ENCODE data around the gene STX3.

STX3 gene

DNA sequence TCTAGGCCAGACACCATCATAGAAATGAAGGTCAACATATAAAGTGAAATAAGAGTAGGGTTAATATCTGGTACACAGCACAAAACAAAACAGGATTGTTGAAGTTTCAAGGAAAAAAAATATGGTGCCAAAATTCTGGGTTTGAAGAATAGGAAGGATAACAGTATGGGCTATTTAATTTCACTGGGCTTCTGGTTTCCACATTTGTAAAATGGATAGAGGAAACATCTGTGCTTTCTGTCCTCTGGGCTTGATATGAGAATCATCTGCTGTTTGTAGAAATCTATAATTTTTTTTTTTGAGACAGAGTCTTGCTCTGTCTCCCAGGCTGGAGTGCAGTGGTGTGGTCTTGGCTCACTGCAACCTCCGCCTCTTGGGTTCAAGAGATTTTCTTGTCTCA lies 27.8 kb upstream of the STX3 start:
- Histone ChIP-seq H3K36me3 (no peaks in the 10 kb centered on the region), H3K27me3 (no peaks in the 10 kb centered on the region), H3K4me1 (peaks cover 33% of the 10 kb centered on the region; the same call in 1 of the 2 replicates), H3K9me3 (no peaks in the 10 kb centered on the region), H3K4me2 (peak overlapping the region; percentile 49), H3K4me3 (no peak overlapping the region), H3K9ac (no peak overlapping the region), H4K20me1 (no peaks in the 10 kb centered on the region), H3K27ac (0 out of 2 replicates have a peak overlapping the region, but pooled peaks have one; percentile 7)
- TF ChIP-seq Cebpa-rat (IDR thresholded peaks at IDR 0.05): no peak

DNA sequence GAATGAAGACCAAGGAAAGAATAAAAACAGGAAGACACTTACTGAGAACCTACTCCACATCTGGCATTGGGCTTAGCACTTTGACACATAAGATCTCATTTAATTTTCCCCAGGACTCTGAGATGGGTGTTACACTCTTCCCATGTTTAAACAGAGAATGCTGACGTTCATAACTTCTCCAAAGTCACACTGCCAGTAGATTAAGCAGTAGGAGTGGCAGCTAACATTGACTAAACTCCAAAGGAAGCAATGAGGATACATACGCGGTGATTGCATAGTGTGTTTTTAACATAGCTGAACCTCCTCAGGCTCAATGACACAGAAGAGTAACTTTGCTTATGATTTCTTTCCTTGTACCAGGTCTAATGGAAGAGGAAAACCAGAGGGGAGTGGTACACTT lies 27.0 kb upstream of the STX3 start:
- H3K27ac ChIP-seq: no peak overlapping the region
- no peaks in the 10 kb centered on the region for H3K9me3 ChIP-seq
- H3K9ac ChIP-seq: no peak overlapping the region
- no peaks in the 10 kb centered on the region for H4K20me1 ChIP-seq
- peak overlapping the region; percentile 49; the same call in 1 of the 2 replicates for H3K4me2 ChIP-seq
- no peak overlapping the region for H3K4me3 ChIP-seq
- no peaks in the 10 kb centered on the region for H3K36me3 ChIP-seq
- TF ChIP-seq Cebpa-rat (IDR thresholded peaks at IDR 0.05): no peak
- no peaks in the 10 kb centered on the region for H3K27me3 ChIP-seq
- H3K4me1 ChIP-seq: peaks cover 33% of the 10 kb centered on the region; the same call in 1 of the 2 replicates

DNA sequence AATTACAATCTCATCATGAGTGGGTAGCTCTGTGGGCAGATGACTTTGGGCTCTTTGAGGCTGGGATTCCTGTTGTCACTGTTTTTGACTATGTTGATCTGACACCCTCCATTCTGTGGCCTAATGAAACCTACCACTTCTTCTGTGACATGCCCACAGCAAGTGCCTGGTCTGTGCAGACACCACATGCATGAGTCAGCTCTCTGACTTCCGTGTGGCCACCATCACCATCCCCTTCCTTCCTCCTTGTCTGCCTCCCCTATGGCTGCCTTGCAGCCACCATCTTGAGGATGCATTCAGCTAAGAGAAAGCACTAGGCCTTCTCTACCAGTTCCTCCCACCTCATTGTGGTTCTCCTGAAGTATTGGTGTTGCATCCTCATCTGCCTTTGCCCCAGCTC lies 26.3 kb upstream of the STX3 start:
- Histone ChIP-seq H3K9ac (no peak overlapping the region), H3K4me1 (peaks cover 33% of the 10 kb centered on the region; the same call in 1 of the 2 replicates), H3K27me3 (no peaks in the 10 kb centered on the region), H4K20me1 (no peaks in the 10 kb centered on the region), H3K27ac (no peak overlapping the region), H3K4me2 (peak overlapping the region; percentile 49; the same call in 1 of the 2 replicates), H3K9me3 (no peaks in the 10 kb centered on the region), H3K36me3 (no peaks in the 10 kb centered on the region), H3K4me3 (no peak overlapping the region)
- no peak for TF ChIP-seq Cebpa-rat (IDR thresholded peaks at IDR 0.05)

DNA sequence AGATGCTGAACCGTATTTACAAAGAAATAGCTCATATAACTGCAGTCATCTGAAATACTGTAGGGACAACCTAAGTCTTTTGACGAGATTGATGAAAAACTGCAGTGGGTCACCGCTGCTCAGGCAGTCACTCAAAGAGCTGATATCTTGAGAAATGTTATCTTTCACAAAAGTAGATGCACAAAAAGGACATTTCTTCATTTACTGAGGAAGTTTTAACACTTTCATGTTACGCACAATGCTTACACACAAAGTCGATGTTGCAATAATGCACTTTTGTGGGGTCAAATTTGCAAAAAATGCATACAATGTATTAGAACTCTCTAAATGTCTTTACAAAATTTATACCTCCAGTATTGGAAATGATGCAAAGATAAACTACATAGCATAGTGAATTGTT lies 25.3 kb upstream of the STX3 start:
- H3K36me3 ChIP-seq: no peaks in the 10 kb centered on the region
- H4K20me1 ChIP-seq: no peaks in the 10 kb centered on the region
- no peak; the same call in 1 of the 2 replicates for TF ChIP-seq Cebpa-rat (IDR thresholded peaks at IDR 0.05)
- peaks cover 33% of the 10 kb centered on the region; the same call in 1 of the 2 replicates for H3K4me1 ChIP-seq
- H3K9me3 ChIP-seq: no peaks in the 10 kb centered on the region
- H3K9ac ChIP-seq: no peak overlapping the region
- H3K4me3 ChIP-seq: no peak overlapping the region
- H3K4me2 ChIP-seq: no peak overlapping the region
- H3K27me3 ChIP-seq: no peaks in the 10 kb centered on the region
- no peak overlapping the region for H3K27ac ChIP-seq

DNA sequence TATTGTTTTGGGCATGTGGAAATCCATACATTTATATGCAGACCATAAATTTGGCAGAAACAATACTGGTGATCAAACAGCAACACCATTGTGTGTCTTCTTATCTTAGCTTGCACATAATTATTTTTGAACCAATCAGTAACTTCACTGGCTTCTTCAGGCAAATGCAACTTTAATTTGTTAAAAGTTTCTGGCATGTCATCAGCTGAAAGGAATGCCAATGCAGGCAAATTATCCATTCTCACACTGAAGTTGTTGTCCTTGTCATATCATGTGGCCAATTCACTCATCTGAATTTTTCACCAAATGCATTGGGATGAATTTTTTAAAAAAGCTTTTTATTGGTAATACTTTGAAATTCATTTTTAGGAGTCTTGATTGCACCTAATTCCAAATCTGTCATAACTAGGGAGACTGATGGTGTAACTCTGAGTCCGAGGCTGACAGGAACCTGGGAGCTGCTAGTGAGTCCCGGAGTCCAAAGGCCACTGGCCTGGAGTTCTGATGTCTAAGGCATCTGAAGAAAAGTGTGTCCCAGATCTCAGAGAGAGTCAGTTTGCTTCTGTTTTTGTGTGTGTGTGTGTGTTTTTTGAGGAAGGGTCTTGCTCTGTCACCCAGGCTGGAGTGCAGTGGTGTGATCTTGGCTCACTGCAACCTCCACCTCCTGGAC lies 24.1 kb upstream of the STX3 start:
- no peak overlapping the region for H3K9ac ChIP-seq

DNA sequence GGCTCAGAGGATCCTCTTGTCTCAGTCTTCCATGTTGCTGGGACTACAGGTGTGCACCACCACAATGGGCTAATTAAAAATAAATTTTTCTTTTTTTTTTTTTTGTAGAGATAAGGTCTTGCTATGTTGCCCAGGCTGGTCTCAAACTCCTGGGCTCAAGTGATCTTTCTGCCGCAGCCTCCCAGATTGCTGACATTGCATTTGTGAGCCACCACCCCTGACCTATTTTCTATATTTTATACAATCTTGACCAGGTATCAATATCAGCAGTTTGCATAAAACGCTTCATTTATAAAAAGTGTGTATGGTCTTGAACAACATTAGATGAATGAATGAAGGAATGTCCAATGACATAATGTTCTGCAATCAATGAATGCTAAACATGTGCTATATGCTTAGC lies 9.1 kb upstream of the STX3 start:
- H3K27me3 ChIP-seq: no peaks in the 10 kb centered on the region
- no peak overlapping the region for H3K27ac ChIP-seq

More for the DNA sequence above, 24.1 kb upstream of the STX3 start:
- TF ChIP-seq Cebpa-rat (IDR thresholded peaks at IDR 0.05): no peak
- Histone ChIP-seq H4K20me1 (no peaks in the 10 kb centered on the region), H3K27ac (no peak overlapping the region), H3K9me3 (no peaks in the 10 kb centered on the region), H3K4me1 (peaks cover 33% of the 10 kb centered on the region; the same call in 1 of the 2 replicates), H3K27me3 (no peaks in the 10 kb centered on the region), H3K4me2 (no peak overlapping the region), H3K36me3 (no peaks in the 10 kb centered on the region), H3K4me3 (no peak overlapping the region)

DNA sequence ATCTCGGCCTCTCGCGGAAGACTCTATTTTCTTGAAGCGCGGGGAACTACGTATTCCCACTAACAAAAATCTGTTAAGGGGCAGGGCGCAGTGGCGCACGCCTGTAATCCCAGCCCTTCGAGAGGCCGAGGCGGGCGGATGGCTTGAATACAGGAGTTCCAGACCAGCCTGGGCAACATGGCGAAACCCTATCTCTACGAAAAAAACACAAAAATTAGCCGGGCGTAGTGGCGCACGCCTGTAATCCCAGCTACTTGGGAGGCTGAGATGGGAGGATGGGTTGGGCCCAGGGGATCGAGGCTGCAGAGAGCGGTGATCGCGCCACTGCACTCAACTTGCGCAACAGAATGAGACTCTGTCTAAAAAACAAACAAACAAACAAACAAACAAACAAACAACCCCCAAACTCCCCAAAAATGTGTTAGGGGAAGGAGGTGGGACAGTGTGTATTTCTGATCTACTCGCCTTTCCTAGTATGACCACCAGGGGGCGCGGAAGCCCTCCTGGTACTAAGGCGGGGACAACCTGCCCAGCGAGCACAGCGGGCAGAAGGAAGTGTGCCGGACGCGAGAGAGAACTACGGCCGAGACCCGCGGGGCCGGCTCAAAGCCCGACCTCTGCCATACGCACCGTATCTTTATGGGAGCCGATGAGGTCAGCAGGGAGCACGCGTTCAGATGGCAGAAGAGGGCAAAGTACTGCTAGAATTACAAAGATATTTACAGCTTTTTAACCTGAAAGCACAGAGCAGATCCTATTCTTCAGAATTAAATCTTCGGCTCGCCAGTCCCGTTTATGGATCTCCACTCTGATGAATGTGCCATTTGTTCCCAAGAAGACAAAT lies 1.3 kb upstream of the STX3 start:
- no peak for TF ChIP-seq Cebpa-rat (IDR thresholded peaks at IDR 0.05)
- peak overlapping the region; percentile 95 for H3K4me2 ChIP-seq
- H4K20me1 ChIP-seq: peaks cover 26% of the 10 kb centered on the region
- no peaks in the 10 kb centered on the region for H3K9me3 ChIP-seq
- peak overlapping the region; percentile 93 for H3K4me3 ChIP-seq
- H3K9ac ChIP-seq: peak overlapping the region; percentile 84
- no peak overlapping the region for H3K27ac ChIP-seq
- no peaks in the 10 kb centered on the region for H3K27me3 ChIP-seq
- H3K36me3 ChIP-seq: 0 out of 2 replicates have a peak, but pooled peaks cover 6% of the 10 kb centered on the region
- H3K4me1 ChIP-seq: peaks cover 25% of the 10 kb centered on the region

More for the DNA sequence above, 9.1 kb upstream of the STX3 start:
- H3K4me3 ChIP-seq: no peak overlapping the region
- H3K4me1 ChIP-seq: peaks cover 41% of the 10 kb centered on the region
- no peak for TF ChIP-seq Cebpa-rat (IDR thresholded peaks at IDR 0.05)
- no peaks in the 10 kb centered on the region for H4K20me1 ChIP-seq
- no peaks in the 10 kb centered on the region for H3K36me3 ChIP-seq
- H3K9me3 ChIP-seq: no peaks in the 10 kb centered on the region
- peak overlapping the region; percentile 91; the same call in 1 of the 2 replicates for H3K4me2 ChIP-seq
- no peak overlapping the region for H3K9ac ChIP-seq

DNA sequence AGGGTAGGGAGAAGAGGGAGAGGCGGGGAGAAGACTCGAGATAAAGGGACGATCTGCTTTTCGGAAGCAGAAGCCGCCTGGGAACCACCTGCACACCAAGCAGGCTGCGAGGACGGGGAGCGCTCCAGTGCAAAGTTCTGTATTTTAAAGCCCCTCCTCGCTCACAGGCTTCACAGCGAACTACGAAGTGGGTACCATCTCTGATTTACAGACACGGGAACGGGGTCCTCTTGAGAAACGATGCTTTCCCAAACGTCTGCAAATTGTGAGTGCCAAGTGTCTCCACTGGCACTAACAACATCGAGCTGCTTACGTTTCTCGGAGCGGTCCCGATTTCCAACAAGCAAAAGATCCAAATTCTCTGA lies 700 bp upstream of the STX3 start:
- Histone ChIP-seq H3K9me3 (no peaks in the 10 kb centered on the region), H3K36me3 (0 out of 2 replicates have a peak, but pooled peaks cover 6% of the 10 kb centered on the region), H3K27ac (no peak overlapping the region), H3K4me3 (peak overlapping the region; percentile 93), H3K4me1 (peaks cover 19% of the 10 kb centered on the region), H3K4me2 (peak overlapping the region; percentile 95), H3K27me3 (no peaks in the 10 kb centered on the region), H4K20me1 (peaks cover 32% of the 10 kb centered on the region), H3K9ac (peak overlapping the region; percentile 84)
- TF ChIP-seq Cebpa-rat (IDR thresholded peaks at IDR 0.05): no peak

DNA sequence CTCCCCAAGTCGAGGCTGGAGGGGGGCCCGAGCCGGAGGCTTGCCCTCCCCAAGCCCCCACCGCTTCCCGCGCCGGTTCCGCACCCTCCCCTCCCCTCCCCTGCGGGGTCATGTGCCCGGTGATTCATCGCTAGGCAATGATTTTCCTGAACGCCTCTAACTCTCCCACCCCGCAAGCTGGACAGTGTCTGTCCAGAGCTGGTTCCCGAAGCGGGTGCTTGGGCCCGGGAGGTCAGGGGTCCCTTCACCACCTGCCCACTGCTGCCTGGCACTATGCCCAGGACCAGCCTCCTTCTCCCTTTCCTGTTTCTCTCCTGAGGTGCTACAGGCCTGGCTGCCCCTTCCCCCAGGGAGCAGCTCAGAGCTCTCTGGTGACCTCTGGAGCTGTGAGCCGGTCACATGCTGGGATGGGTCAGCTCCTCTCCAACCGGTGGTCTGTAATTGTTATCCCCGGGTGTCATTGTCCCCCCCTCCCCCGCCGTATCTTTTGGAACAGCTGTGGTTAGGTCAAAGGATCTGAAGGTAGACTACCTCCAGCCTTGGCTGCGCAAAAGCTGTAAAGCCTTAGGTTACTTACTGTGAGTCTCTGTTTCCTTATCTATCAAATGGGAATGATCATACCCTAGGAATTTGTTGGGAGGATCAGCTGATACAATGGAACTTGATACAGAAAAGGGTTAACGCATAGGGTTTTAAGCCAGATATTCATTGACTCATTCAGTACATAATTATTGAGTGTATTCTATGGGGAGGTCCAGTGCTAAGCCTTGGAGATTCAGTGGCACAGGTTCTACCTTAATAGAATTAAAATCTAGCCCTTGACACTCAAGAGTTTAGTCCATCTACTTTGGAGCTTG lies 753 bp downstream of the STX3 start:
- Histone ChIP-seq H3K27me3 (no peaks in the 10 kb centered on the region), H3K9ac (peak overlapping the region; percentile 84), H3K4me1 (peaks cover 19% of the 10 kb centered on the region), H4K20me1 (peaks cover 46% of the 10 kb centered on the region), H3K27ac (peak overlapping the region; percentile 74), H3K4me3 (peak overlapping the region; percentile 93), H3K4me2 (peak overlapping the region; percentile 95), H3K36me3 (peaks cover 7% of the 10 kb centered on the region; the same call in 1 of the 2 replicates), H3K9me3 (no peaks in the 10 kb centered on the region)
- TF ChIP-seq Cebpa-rat (IDR thresholded peaks at IDR 0.05): no peak
